Hindlimb muscle (tissue), 1 donor: Measurements from ENCODE around the gene RNF41. TPM values are rescaled to one million over a fixed set of nuclear protein-coding genes. Genes with fewer than 3 reads are reported as not detected.
A peak's percentile ranks its signal among the peaks of the same experiment; 100 is the strongest.

Experiments used
- DNase-seq: peaks from one replicate; pipeline ENCODE4 v3.0.0-alpha.2; 2013
- polyA plus RNA-seq: library from polyadenylated mRNA; unstranded; fragments of 120-200 nt; gene quantifications from one replicate; pipeline ENCODE4 v1.2.1, GENCODE V29; 2013; ENCODE audit not compliant: insufficient read length

RNF41 gene
- polyA plus RNA-seq, 1 donor, result 45.6 TPM

- DNase-seq, result no peak
Observed at GRCh38 chr12:56243731-56244181, 22.0 kb upstream of the RNF41 start.

GRCh38 chr12:56242986-56243385 lies 21.3 kb upstream of the RNF41 start:
- no peak for DNase-seq

- no peak for DNase-seq
Observed at GRCh38 chr12:56241424-56242303, 19.9 kb upstream of the RNF41 start.

- no peak for DNase-seq
Observed at GRCh38 chr12:56237552-56237951, 15.8 kb upstream of the RNF41 start.

- DNase-seq, result no peak
Observed at GRCh38 chr12:56236985-56237384, 15.3 kb upstream of the RNF41 start.

- no peak for DNase-seq
Observed at GRCh38 chr12:56236091-56236490, 14.4 kb upstream of the RNF41 start.

DNA sequence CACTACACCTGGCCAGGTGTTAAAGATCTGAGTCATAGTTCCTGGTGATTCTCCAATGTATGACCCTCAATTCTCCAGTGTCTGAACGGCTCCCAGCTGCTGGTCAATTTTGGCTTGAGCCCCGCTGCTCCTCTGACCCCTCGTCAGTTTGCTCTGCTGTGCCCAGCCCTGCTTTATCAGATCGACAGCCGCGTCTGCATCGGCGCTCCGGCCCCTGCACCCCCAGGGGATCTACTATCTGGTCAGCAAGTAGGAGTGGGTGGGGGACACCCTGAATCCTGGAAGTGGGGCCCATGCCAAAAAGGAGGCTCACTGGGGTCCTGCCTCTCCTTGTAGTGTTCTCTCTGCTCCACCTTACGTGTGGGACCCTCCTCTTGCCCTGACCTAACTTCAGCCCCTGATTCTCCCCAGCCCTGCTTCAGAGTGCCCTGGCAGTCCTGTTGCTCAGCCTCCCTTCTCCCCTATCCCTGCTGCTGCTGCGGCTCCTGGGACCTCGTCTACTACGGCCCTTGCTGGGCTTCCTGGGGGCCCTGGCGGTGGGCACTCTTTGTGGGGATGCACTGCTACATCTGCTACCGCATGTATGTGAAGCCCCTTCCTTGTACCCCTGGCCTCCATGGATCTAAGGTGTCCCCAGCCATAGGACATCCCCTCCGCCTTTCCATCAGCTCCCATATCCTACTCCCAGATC lies 13.2 kb upstream of the RNF41 start:
- DNase-seq, result no peak

DNA sequence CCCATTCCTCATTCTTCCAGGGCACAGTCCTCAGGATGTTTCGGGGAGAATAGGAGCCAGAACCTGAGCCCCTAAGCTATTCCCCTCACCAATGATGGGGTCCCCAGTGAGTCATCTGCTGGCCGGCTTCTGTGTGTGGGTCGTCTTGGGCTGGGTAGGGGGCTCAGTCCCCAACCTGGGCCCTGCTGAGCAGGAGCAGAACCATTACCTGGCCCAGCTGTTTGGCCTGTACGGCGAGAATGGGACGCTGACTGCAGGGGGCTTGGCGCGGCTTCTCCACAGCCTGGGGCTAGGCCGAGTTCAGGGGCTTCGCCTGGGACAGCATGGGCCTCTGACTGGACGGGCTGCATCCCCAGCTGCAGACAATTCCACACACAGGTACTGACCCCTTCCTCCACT lies 9.5 kb upstream of the RNF41 start:
- no peak for DNase-seq

DNA sequence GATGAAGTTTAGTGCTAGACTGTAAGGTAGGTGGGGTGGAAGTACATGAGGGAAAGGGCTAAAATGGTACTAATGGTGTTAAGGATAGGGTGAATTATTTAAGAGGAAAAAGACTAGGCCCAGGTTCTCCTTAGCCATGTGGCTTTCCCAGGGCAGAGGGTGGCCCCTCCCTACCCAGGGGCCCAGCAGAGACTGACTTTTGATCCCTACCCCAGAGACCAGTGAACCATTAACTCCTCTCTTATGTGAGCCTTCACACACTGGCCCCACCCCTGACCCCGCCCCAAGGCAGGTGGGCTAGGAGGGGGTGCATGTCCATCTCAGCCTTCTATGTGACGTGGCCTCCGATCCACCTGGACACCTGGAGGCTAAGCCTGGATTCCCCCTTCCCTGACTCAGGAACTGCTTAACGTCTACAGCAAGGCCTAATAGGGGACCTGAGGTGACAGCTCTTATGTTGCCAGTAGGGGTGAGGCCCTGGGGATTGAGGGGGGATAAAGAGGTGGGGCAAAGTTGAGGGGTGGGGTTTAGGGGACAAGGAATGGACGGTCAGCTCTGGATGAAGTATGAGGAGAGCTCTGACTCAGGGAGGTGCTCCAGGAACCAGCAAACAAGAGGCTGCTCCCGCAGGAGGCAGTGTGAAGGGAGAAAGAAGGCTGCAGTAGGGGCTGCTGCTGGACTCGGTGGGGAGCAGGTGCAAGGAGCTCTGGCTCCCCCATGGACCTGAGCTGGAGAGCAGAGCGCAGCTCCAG lies 8.9 kb upstream of the RNF41 start:
- DNase-seq, result no peak

DNA sequence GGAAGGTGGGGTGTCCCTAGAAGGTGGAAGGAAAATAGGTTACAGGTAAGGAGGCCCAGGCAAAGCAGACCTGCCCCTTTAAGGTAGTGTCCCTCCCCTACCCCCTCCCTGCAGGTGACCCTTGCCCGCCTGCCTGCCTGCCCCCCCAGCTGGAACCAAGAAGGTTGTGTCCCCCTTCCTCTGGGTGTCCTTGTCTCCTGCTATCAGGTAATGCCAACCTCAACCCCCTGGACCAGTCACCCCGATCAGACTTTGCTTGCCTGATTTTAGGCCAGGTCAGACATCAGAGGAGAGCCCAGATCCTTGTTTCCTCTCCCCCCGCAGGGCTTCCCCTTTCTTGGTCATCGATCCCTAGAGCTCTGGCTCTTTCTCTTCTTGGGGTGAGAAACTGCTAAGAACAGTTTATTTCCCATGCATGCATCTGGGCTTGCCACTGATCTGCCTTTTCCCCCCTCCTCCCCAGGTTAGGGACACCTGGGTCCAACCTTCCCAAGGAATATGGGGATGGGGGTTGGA lies 8.3 kb upstream of the RNF41 start, which contains the start of gene SLC39A5:
SLC39A5 (plus strand) TSS at position 136 of the 516 bp plus-strand sequence. CDS start 1,224 bp downstream, outside the sequence.
- no peak for DNase-seq

DNA sequence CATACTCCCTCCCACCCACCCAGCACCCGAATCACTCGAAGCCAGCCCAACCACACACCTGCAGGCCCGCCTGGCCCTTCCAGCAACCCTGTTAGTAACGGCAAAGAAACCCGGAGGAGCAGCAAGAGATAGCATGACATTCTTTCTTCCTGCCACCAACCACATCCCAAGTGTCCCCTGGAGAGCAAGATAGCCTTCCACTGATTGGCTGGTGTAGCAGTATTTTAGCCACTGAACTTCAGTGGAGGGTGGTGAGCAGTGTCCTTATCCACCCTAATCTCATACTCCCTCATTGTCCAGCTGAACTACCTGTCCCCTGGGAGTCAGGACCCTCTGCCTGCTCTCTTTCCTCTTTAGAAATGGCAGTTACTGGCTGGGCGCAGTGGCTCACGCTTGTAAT lies 7.4 kb upstream of the RNF41 start:
- no peak for DNase-seq

DNA sequence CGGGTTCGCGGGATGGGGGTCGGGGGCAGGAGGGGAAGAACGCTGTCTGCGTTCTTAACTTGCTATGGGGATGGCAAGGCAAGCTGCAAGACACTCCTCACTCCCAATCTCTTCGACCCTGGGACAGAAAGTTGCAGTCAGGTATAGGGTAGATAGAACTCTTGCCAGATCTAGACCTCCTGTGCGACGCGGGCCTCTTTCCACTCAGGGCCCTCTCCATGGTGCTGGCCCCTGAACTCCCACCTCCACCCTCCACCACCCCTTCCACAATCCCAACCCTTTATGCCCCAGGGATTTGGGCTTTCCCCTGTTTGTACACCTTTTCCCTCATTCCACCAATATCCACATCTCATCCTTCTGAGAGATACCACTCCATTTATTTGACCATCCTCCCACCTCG lies 3.2 kb upstream of the RNF41 start:
- no peak for DNase-seq

DNA sequence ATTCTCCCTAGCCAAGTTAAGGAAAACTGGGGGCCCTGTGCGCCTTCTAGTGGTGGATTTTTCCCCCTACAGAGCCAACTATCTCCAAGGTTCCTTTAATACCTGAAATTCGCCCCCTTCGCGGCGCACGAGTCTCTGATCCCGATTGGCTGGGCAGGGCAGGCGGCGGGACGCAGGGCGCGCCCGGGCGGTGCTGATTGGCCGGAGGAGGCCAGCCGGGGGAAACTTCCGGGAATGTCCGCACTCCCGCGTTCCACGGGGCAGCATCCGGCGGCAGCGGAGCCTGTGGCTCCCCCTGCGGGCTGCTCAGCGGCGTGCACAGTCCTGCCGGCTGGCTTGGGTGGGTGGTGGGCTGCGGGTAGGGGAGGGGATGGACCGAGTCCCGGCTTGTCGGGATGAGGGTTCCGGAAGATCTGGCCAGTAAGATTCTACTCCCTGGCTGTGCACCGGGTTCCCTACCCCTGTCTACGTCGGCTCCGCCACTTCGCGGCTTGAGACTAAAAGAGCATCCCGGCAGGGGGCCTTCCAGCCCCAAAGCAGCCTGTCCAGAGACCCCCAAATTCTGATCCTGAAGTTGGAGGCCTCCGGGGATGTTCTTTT lies 2.5 kb upstream of the RNF41 start, which contains the start of gene NABP2:
NABP2 (plus strand) TSS at position 241 of the 600 bp plus-strand sequence. CDS start 515 bp downstream, outside the sequence.
- peak; percentile 98 for DNase-seq

- DNase-seq, result no peak
Observed at GRCh38 chr12:56223571-56224101, 1.9 kb upstream of the RNF41 start.

DNA sequence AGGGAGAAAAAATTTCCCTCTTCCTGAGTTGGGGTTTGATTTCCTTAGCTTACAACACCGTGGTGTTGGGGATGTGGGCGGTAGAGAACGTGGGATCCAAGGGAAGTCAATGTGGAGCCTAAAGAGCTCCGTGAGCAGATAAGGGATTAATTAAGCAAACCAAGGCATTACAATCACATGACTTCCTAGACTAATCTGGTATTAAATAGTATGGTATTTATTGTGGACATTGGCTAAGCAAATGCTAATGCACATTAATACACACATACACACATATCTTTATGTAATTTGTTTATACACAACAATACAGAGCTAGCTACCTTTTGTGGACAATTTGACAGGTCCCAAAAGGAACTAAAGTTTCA lies 791 bp upstream of the RNF41 start:
- no peak for DNase-seq

DNA sequence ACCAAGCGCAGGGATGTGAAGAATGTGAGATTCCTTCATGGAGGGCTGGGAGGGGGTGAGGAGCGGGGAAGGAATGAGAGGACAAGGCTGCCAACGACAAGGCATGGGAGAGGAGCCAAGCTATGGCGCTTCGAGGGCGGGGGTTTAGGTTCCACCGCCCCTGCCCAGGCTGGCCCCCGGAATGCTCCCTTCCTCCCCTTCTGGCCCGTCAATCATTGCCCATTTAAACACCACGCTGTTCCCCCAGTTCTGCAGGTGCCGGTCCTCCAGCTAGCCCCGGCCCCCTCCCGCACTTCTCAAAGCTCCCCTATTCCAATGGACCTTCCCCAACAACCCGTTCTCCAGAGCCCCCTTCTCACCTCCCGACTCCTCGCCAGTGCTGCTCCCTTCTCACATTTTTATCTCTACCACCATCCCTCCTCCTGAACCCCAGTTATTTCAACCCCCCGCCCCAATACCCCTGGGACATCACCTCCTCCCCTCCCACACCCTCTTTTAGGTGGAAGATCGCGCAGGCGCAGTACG lies 428 bp downstream of the RNF41 start:
- DNase-seq, result peak; percentile 72

DNA sequence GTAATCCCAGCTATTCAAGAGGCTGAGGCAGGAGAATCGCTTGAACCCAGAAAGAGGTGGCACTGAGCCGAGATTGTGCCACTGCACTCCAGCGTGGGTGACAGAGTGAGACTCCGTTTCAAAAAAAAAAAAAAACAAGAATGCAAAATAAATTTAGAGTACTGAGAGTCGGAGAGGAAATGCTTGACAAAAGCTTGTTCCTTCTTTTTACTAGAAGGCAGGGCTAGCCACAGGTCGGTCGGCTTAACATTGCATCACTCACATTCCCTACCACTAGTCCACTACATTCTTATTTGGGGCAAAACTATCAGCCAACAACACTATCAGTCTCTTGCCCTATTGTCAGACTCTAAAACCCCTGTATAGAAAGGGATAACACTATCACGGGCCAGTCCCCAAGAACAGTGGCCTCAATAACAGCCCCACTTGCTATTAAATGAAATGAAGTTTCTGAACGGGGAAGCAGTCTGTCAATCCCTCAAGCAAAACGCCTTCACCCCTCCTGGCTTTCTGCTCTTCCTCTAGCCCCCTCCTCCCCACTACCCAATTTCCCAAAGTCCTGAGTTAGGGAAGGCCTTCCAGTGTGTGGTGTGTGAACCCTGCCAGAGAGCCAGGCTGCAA lies 1.0 kb downstream of the RNF41 start:
- DNase-seq, result no peak

DNA sequence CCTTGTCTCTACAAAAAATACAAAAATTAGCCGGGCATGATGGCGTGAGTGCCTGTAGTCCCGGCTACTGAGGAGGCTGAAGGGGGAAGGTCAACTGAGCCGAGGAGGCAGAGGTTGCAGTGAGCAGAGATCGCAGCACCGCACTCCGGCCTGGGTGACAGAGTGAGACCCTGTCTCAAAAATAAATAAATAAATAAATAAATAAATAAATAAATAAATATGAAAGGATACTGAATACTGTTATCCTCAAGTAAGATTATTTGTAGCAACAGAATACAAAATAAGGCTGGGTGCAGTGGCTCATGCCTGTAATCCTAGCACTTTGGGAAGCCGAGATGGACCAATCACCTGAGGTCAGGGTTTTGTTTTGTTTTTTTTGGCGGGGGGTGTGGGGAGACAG lies 1.9 kb downstream of the RNF41 start:
- no peak for DNase-seq

DNA sequence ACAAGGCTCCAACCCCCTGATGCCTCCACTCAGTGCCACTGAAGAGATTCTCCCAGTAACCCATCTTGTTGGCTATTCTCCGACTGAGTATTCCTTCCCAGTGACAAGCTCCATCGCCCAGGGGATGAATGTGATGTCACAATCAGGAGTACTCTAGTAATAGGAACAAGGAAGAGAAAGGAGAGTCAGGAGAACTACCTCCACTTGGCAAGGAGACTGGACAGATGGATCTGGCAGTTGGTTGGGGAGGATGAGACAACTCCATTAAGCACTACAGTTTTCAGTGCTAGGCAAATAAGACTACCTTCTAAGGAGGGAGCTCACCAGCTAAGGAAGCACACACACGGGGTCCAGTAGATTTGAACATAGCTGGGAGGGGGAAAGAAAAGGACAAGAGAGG lies 5.3 kb downstream of the RNF41 start:
- no peak for DNase-seq

- DNase-seq, result no peak
Observed at GRCh38 chr12:56213878-56214277, 7.8 kb downstream of the RNF41 start.

- no peak for DNase-seq
Observed at GRCh38 chr12:56212361-56212760, 9.4 kb downstream of the RNF41 start.
